PC-3 (cell line): ENCODE data around the gene SLC36A1. TPM values are rescaled to one million over a fixed set of nuclear protein-coding genes. Genes with fewer than 3 reads are reported as not detected.

Experiments used
- ATAC-seq: fragments of 200-7000 bp; cut with Tn5 transposase; 2 replicates; pipeline ENCODE4 v1.9.1; 2020; ENCODE audit warnings: mild to moderate bottlenecking, moderate library complexity
- BruUV-seq: library from RNA; stranded (reverse); fragments of 400-500 nt; replicated peaks from 2 replicates; lab custom pipeline; 2021; lab: Mats Ljungman, UMichigan
- CTCF ChIA-PET: fragments of 300-600 bp; sonication (Branson Sonifier 250); formaldehyde crosslinking; loops from one replicate; lab custom pipeline; 2022; ENCODE audit warnings: antibody characterized with exemption; lab: Charles Lee
- POLR2A ChIA-PET: fragments of 300-600 bp; sonication (Branson Sonifier 250); formaldehyde crosslinking; loops from one replicate; lab custom pipeline; 2022; ENCODE audit warnings: antibody characterized with exemption; ENCODE audit not compliant: unreplicated experiment; lab: Charles Lee
- DNase-seq: peaks from one replicate; pipeline ENCODE4 v3.0.0-alpha.2; 2015
- H2AFZ ChIP-seq: fragments of 300-600 bp; sonication (generic); 2 replicates; pipeline ENCODE4 v1.6.0; 2016; ENCODE audit warnings: antibody characterized with exemption, low read length
- H3F3A ChIP-seq: fragments of 300-600 bp; sonication (generic); one replicate; pipeline ENCODE4 v1.6.0; 2017; ENCODE audit warnings: antibody characterized with exemption, low read length, control low read depth, mild to moderate bottlenecking; ENCODE audit not compliant: unreplicated experiment
- H3K27ac ChIP-seq: fragments of 300-600 bp; sonication (generic); 2 replicates; pipeline ENCODE4 v1.5.1; 2016; ENCODE audit warnings: mild to moderate bottlenecking, low read length
- H3K27me3 ChIP-seq: fragments of 300-600 bp; sonication (generic); 2 replicates; pipeline ENCODE4 v1.6.1; 2016; ENCODE audit warnings: low read length, mixed read lengths
- H3K36me3 ChIP-seq: fragments of 300-600 bp; sonication (generic); 2 replicates; pipeline ENCODE4 v1.6.1; 2016; ENCODE audit warnings: low read depth, mixed run types, low read length, mixed read lengths
- H3K4me1 ChIP-seq: fragments of 300-600 bp; sonication (generic); 2 replicates; pipeline ENCODE4 v1.5.1; 2016; ENCODE audit warnings: low read length; ENCODE audit not compliant: insufficient read depth
- H3K4me2 ChIP-seq: fragments of 300-600 bp; sonication (generic); 2 replicates; pipeline ENCODE4 v1.6.0; 2016; ENCODE audit warnings: low read length
- H3K4me3 ChIP-seq: fragments of 300-600 bp; sonication (generic); 2 replicates; pipeline ENCODE4 v1.5.1; 2016; ENCODE audit warnings: mild to moderate bottlenecking, low read length, mixed read lengths
- H3K79me2 ChIP-seq: fragments of 300-600 bp; sonication (generic); 2 replicates; pipeline ENCODE4 v1.6.1; 2017; ENCODE audit warnings: low read length, mixed read lengths
- H3K9ac ChIP-seq: fragments of 300-600 bp; sonication (generic); 2 replicates; pipeline ENCODE4 v1.6.0; 2016; ENCODE audit warnings: mild to moderate bottlenecking, low read length
- H3K9me2 ChIP-seq: fragments of 300-600 bp; sonication (generic); replicated peaks from 2 replicates; pipeline ENCODE4 v1.6.1; 2016; ENCODE audit warnings: mixed run types, low read length, mixed read lengths
- H3K9me3 ChIP-seq: fragments of 300-600 bp; sonication (generic); 2 replicates; pipeline ENCODE4 v1.6.1; 2016; ENCODE audit warnings: low read length, mixed read lengths
- H4K20me1 ChIP-seq: fragments of 300-600 bp; sonication (generic); 2 replicates; pipeline ENCODE4 v1.6.1; 2016; ENCODE audit warnings: low read length, mixed read lengths
- CTCF ChIP-seq: fragments of 300-600 bp; sonication (generic); conservative IDR thresholded peaks from 2 replicates; pipeline ENCODE4 v1.5.1; 2017; ENCODE audit warnings: antibody characterized with exemption, low read depth, mild to moderate bottlenecking, low read length
- EZH2 ChIP-seq: fragments of 300-600 bp; sonication (generic); IDR thresholded peaks from one replicate; pipeline ENCODE4 v1.6.1; 2017; ENCODE audit warnings: antibody characterized with exemption, mild to moderate bottlenecking, low read length; ENCODE audit not compliant: unreplicated experiment
- EZH2phosphoT487 ChIP-seq: fragments of 300-600 bp; sonication (generic); IDR thresholded peaks from 2 replicates; pipeline ENCODE4 v1.6.1; 2018; ENCODE audit warnings: mild to moderate bottlenecking, antibody characterized with exemption, low read length, borderline replicate concordance
- intact Hi-C: fragments of 100-400 bp; cut with micrococcal nuclease; formaldehyde crosslinking; loops from 2 replicates; pipeline ENCODE4 v1.9.0; 2023
- total RNA-seq: library from RNA; depleted of rRNA; stranded (reverse); fragments of >200 nt; gene quantifications from 2 replicates; pipeline ENCODE4 v1.2.3, GENCODE V29; 2014

SLC36A1 gene
- total RNA-seq, 1 experiment from 2014 or later: 3.6 TPM

GRCh38 chr5:151474799-151475198, 27.4 kb downstream of the SLC36A1 start:
- no peaks in the 10 kb centered on the region; the same call in 1 of the 2 replicates for H3K36me3 ChIP-seq
- H3K9ac ChIP-seq: no peak overlapping the region
- BruUV-seq: no TSS peak
- no peaks in the 10 kb centered on the region for H3K79me2 ChIP-seq
- H3K4me1 ChIP-seq: no peaks in the 10 kb centered on the region
- H3K9me3 ChIP-seq: no peaks in the 10 kb centered on the region
- intact Hi-C loops: no loop called here
- no peak overlapping the region for H2AFZ ChIP-seq
- no peak for DNase-seq
- no peak overlapping the region for H3K4me2 ChIP-seq
- no peaks in the 10 kb centered on the region for H3K9me2 ChIP-seq
- no peak for TF ChIP-seq EZH2phosphoT487
- TF ChIP-seq CTCF: no peak
- no peak for TF ChIP-seq EZH2
- no peaks in the 10 kb centered on the region for H4K20me1 ChIP-seq
- ChIA-PET CTCF (no interaction called here), POLR2A (no interaction called here)
- ATAC-seq: no peak
- H3K27me3 ChIP-seq: no peaks in the 10 kb centered on the region
- no peak overlapping the region for H3K4me3 ChIP-seq
- no peak overlapping the region for H3K27ac ChIP-seq
- no peaks in the 10 kb centered on the region for H3F3A ChIP-seq

- H2AFZ ChIP-seq: no peak overlapping the region
- H3K9me2 ChIP-seq: no peaks in the 10 kb centered on the region
- no peaks in the 10 kb centered on the region for H3K27me3 ChIP-seq
- intact Hi-C loops: no loop called here
- H3K27ac ChIP-seq: no peak overlapping the region
- no peaks in the 10 kb centered on the region for H3F3A ChIP-seq
- no peaks in the 10 kb centered on the region; the same call in 1 of the 2 replicates for H3K36me3 ChIP-seq
- H3K9me3 ChIP-seq: no peaks in the 10 kb centered on the region
- no peak overlapping the region for H3K4me3 ChIP-seq
- BruUV-seq: no TSS peak
- ChIA-PET CTCF (no interaction called here), POLR2A (no interaction called here)
- no peaks in the 10 kb centered on the region for H3K4me1 ChIP-seq
- H3K9ac ChIP-seq: no peak overlapping the region
- no peak for TF ChIP-seq CTCF
- no peak for TF ChIP-seq EZH2
- TF ChIP-seq EZH2phosphoT487: no peak
- no peaks in the 10 kb centered on the region for H4K20me1 ChIP-seq
- DNase-seq (no peak), ATAC-seq (no peak)
- H3K79me2 ChIP-seq: no peaks in the 10 kb centered on the region
- H3K4me2 ChIP-seq: no peak overlapping the region
Observed at GRCh38 chr5:151475388-151475787, 28.0 kb downstream of the SLC36A1 start.

GRCh38 chr5:151476016-151476415, 28.6 kb downstream of the SLC36A1 start:
- ATAC-seq (no peak), DNase-seq (no peak)
- no peaks in the 10 kb centered on the region for H3K79me2 ChIP-seq
- H3K9me2 ChIP-seq: no peaks in the 10 kb centered on the region
- POLR2A ChIA-PET: no interaction called here
- no peak overlapping the region for H3K27ac ChIP-seq
- no peak overlapping the region for H3K4me2 ChIP-seq
- CTCF ChIA-PET: no interaction called here
- TF ChIP-seq EZH2phosphoT487 (no peak), CTCF (no peak), EZH2 (no peak)
- H3K27me3 ChIP-seq: no peaks in the 10 kb centered on the region
- no peaks in the 10 kb centered on the region for H3K9me3 ChIP-seq
- no peak overlapping the region for H3K4me3 ChIP-seq
- H4K20me1 ChIP-seq: no peaks in the 10 kb centered on the region
- BruUV-seq: no TSS peak
- 0 out of 2 replicates have a peak, but pooled peaks cover 4% of the 10 kb centered on the region for H3K4me1 ChIP-seq
- H3K36me3 ChIP-seq: no peaks in the 10 kb centered on the region; the same call in 1 of the 2 replicates
- no peaks in the 10 kb centered on the region for H3F3A ChIP-seq
- intact Hi-C loops: no loop called here
- no peak overlapping the region for H2AFZ ChIP-seq
- no peak overlapping the region for H3K9ac ChIP-seq
